GM12891 (cell line): Measurements from ENCODE around the gene CADM1.

Source experiments
- DNase-seq: peaks from one replicate; pipeline ENCODE4 v3.0.0; 2011; ENCODE audit warnings: low spot score; ENCODE audit not compliant: insufficient read length
- FAIRE-seq: peaks from 2 replicates; lab custom pipeline; 2011; peaks lifted over from hg19 to GRCh38; lab: Jason Lieb, UNC
- PAX5 ChIP-seq: IDR thresholded peaks from 2 replicates; pipeline ENCODE4 v1.6.1; 2011; ENCODE audit warnings: low read length, moderate library complexity, mild to moderate bottlenecking; ENCODE audit not compliant: insufficient read depth, severe bottlenecking
- POLR2A ChIP-seq: IDR thresholded peaks from 2 replicates; pipeline ENCODE4 v1.6.1; 2011; ENCODE audit warnings: low read depth, low read length, control low read depth
- POLR2AphosphoS5 ChIP-seq: IDR thresholded peaks from 2 replicates; pipeline ENCODE4 v1.6.1; 2011; ENCODE audit warnings: low read depth, low read length, control low read depth
- POU2F2 ChIP-seq: IDR thresholded peaks from 2 replicates; pipeline ENCODE4 v1.6.1; 2011; ENCODE audit warnings: low read depth, mild to moderate bottlenecking, control low read depth, low read length, moderate library complexity
- SPI1 ChIP-seq: IDR thresholded peaks from 2 replicates; pipeline ENCODE4 v1.6.1; 2011; ENCODE audit warnings: low read depth, low read length, control low read depth
- TAF1 ChIP-seq: IDR thresholded peaks from 2 replicates; pipeline ENCODE4 v1.6.1; 2011; ENCODE audit warnings: low read depth, low read length, control low read depth

Gene CADM1

DNA sequence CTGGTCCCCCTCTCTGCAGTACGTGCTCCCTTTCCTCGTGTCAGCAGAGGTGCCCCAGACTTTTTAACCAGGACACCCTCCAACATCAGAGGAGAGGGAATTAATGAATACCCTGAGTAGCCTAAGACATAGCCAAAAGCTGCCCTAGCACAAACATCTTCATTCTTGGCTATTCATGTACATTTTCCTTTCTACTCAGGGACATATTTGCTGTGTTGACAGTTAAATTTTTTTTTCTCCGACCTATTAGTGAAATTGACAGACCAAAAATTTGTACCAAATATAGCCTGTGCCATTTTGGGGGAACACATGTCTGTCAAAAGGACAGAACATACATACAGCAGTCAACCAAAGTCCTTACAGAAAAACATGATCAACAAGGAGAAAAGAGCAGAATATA, 33.3 kb downstream of the CADM1 start:
- no peak for DNase-seq
- no peak for FAIRE-seq
- no peak for TF ChIP-seq SPI1
- TF ChIP-seq POU2F2: no peak
- no peak for TF ChIP-seq TAF1
- TF ChIP-seq POLR2AphosphoS5: no peak
- no peak for TF ChIP-seq POLR2A
- no peak for TF ChIP-seq PAX5

GRCh38 chr11:115469361-115469760, 34.9 kb downstream of the CADM1 start:
- DNase-seq (no peak), FAIRE-seq (no peak)
- TF ChIP-seq TAF1: no peak
- no peak for TF ChIP-seq POLR2A
- no peak for TF ChIP-seq POLR2AphosphoS5
- no peak for TF ChIP-seq PAX5
- TF ChIP-seq POU2F2: no peak
- peak; percentile 73 for TF ChIP-seq SPI1

GRCh38 chr11:115466122-115466521, 38.1 kb downstream of the CADM1 start:
- DNase-seq: no peak
- TF ChIP-seq POLR2AphosphoS5 (no peak), POLR2A (no peak), PAX5 (no peak), TAF1 (no peak), SPI1 (no peak), POU2F2 (no peak)
- no peak for FAIRE-seq

DNA sequence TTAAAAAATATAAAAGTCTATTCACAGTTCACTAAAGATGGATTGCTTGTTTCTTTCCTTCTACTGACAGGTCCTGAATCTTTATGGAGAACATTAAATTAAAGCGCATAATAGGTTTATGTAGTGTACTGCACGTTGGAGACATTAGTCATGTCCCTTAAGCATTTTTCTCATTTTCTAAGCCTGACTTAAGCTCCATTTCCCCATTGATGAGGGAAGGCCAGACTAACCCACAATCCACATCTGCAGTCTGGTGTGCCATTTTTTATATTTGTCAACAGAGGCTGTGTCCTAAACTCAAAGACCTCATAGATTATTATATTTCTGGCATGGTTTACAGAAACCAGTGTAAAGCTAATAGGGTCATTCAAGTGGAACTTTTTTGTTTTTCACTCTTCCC, 39.9 kb downstream of the CADM1 start:
- no peak for TF ChIP-seq POLR2A
- no peak for TF ChIP-seq POU2F2
- TF ChIP-seq POLR2AphosphoS5: no peak
- TF ChIP-seq SPI1: no peak
- no peak for TF ChIP-seq TAF1
- TF ChIP-seq PAX5: no peak
- FAIRE-seq: no peak

GRCh38 chr11:115463606-115464005, 40.6 kb downstream of the CADM1 start:
- DNase-seq (no peak), FAIRE-seq (no peak)
- no peak for TF ChIP-seq POU2F2

More for the DNA sequence above, 39.9 kb downstream of the CADM1 start:
- DNase-seq: no peak

DNA sequence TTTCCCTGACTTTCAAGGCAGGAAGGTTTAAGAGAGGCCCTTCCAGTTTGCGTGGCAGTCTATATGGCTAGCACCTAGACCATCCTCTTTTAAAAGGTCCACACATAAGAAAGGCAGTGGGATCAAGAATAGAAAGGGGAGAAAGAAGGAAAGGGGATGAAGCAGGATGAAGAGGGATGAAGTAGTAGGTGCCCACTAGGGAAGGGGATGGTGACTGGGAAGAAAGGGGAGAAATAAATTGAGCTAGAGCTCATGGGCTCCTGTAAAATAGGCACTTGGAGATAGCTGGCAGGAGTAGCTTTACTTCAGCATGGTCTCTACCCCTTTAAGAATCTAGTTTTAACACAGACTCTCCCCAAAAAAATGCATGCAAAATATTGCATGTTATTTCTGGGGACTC, 41.5 kb downstream of the CADM1 start:
- no peak for FAIRE-seq
- no peak for DNase-seq
- TF ChIP-seq POLR2A: no peak
- no peak for TF ChIP-seq POU2F2
- TF ChIP-seq SPI1: no peak
- TF ChIP-seq POLR2AphosphoS5: no peak
- no peak for TF ChIP-seq PAX5
- TF ChIP-seq TAF1: no peak

- FAIRE-seq: no peak
- TF ChIP-seq POLR2AphosphoS5: no peak
- TF ChIP-seq POU2F2: no peak
- TF ChIP-seq PAX5: no peak
- no peak for TF ChIP-seq TAF1
- TF ChIP-seq POLR2A: no peak
- no peak for TF ChIP-seq SPI1
- no peak for DNase-seq
These were observed 42.1 kb downstream of the CADM1 start for GRCh38 chr11:115462004-115462541.

DNA sequence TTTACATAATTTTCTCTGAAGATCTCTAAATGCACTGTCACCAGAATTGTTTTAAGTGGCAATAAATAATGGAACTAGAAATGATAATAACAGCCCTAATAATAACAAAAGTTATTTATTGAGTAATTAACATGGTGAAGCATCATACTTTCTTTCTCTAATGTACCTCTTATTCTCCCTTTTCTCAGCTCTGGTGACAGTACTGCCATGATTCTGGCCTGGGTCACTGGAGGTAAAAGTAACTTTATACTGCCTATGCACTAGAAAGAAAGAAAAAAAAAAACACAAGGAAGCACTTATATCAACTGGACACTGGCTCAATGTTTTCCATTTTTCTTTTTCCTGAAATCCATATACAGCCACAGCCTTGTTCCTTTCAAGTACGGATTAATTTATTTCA, 43.7 kb downstream of the CADM1 start:
- DNase-seq (no peak), FAIRE-seq (no peak)
- no peak for TF ChIP-seq SPI1
- TF ChIP-seq POU2F2: no peak
- no peak for TF ChIP-seq POLR2A
- no peak for TF ChIP-seq TAF1
- no peak for TF ChIP-seq PAX5
- TF ChIP-seq POLR2AphosphoS5: no peak

DNA sequence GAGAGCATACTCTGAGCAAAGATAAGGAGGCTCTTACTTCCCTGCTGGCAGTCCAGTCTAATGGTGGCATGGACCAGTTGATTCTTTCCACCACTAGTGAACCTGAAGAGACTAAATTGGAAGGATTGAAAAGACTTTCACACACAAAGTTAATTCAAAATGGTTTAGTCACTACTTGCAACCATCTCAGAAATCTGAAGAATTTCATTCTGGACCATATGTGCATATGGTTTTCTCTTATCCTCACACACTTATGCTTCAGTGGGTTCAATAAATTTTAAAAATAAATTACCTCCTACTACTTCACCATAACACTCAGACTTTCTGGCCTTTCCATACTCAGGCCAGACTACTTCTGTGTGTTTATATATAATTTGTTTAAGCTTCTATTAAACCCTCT, 44.7 kb downstream of the CADM1 start:
- no peak for FAIRE-seq
- DNase-seq: no peak
- no peak for TF ChIP-seq SPI1

DNA sequence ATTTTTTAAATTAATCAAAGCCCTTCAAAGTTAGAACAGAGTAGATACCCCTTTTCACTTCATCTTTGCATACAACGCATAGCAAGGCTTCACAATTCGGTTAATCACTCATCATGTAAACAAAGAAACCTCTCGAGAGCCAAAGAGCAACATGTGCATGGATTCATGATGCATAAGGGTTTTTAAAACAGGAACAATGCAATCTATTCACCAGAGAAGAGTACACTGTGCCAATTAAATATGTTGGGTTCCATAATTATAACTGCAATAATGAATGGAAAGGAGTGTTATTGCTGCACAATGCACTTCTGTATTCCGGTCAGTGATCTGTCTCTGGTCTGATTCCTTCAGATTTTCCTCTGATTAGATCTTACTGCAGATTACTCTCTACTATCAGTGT, 45.3 kb downstream of the CADM1 start:
- TF ChIP-seq PAX5 (no peak), POU2F2 (no peak), POLR2AphosphoS5 (no peak)
- FAIRE-seq (no peak), DNase-seq (no peak)

DNA sequence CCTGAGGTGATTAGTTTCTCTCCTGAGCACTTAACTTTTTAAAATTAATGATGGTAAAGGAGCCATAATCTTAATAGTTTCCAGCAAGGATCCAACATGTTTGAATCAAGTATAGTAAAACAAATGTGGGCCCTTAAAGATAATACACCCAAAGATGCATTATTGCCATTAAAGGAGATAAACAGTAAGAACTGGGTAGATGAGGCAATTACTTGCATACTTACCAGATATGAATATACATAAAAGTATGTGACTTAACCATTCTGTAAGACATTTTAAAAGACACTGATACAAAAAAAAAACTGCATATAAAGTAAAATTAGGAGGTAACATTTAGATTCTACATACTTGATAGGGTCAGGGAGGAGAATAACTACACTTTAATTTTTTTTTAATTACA, 48.2 kb downstream of the CADM1 start:
- DNase-seq (no peak), FAIRE-seq (no peak)
- no peak for TF ChIP-seq POLR2AphosphoS5
- no peak for TF ChIP-seq SPI1
- TF ChIP-seq POLR2A: no peak
- no peak for TF ChIP-seq PAX5
- no peak for TF ChIP-seq TAF1
- TF ChIP-seq POU2F2: no peak
